ENCODE results near the gene C11orf54.

Gene C11orf54

GRCh38 chr11:93791493-93791892 is 50.0 kb downstream of the C11orf54 start:
- no peak for DNase-seq (ENCODE audit: low read depth)
- TF ChIP-seq CTCF (IDR thresholded peaks at IDR 0.05; ENCODE audit: control insufficient read depth, extremely low read depth, insufficient read depth) = no peak
- no peak overlapping the region for H3K4me3 ChIP-seq (ENCODE audit: low read depth, low read length)

GRCh38 chr11:93796441-93797231 is 55.2 kb downstream of the C11orf54 start:
- no peak for DNase-seq (ENCODE audit: low read depth)
- TF ChIP-seq CTCF (IDR thresholded peaks at IDR 0.05; ENCODE audit: control insufficient read depth, extremely low read depth, insufficient read depth) = no peak
- no peak overlapping the region for H3K4me3 ChIP-seq (ENCODE audit: low read depth, low read length)

- TF ChIP-seq CTCF (IDR thresholded peaks at IDR 0.05; ENCODE audit: control insufficient read depth, extremely low read depth, insufficient read depth) = no peak
- H3K4me3 ChIP-seq (ENCODE audit: low read depth, low read length) = no peak overlapping the region
- no peak for DNase-seq (ENCODE audit: low read depth)
These were observed 59.9 kb downstream of the C11orf54 start for GRCh38 chr11:93801366-93801765.

GRCh38 chr11:93804879-93805278 is 63.4 kb downstream of the C11orf54 start:
- no peak for DNase-seq (ENCODE audit: low read depth)
- TF ChIP-seq CTCF (IDR thresholded peaks at IDR 0.05; ENCODE audit: control insufficient read depth, extremely low read depth, insufficient read depth) = no peak
- no peak overlapping the region for H3K4me3 ChIP-seq (ENCODE audit: low read depth, low read length)

- TF ChIP-seq CTCF (IDR thresholded peaks at IDR 0.05; ENCODE audit: control insufficient read depth, extremely low read depth, insufficient read depth) = no peak
- DNase-seq (ENCODE audit: low read depth) = no peak
- H3K4me3 ChIP-seq (ENCODE audit: low read depth, low read length) = no peak overlapping the region
These were observed 66.5 kb downstream of the C11orf54 start for GRCh38 chr11:93807980-93808379.

- DNase-seq (ENCODE audit: low read depth) = no peak
- no peak overlapping the region for H3K4me3 ChIP-seq (ENCODE audit: low read depth, low read length)
- TF ChIP-seq CTCF (IDR thresholded peaks at IDR 0.05; ENCODE audit: control insufficient read depth, extremely low read depth, insufficient read depth) = no peak
These were observed 72.5 kb downstream of the C11orf54 start for GRCh38 chr11:93813974-93814373.

Data from LNCaP clone FGC (cell line).